ENCODE measurements around the gene ABCG1.

- no peak for TF ChIP-seq CTCF (IDR thresholded peaks at IDR 0.05)
- TF ChIP-seq POLR2A (IDR thresholded peaks at IDR 0.05) = no peak
- no peak for TF ChIP-seq EP300 (IDR thresholded peaks at IDR 0.05)
- no peak for TF ChIP-seq POLR2AphosphoS5 (IDR thresholded peaks at IDR 0.05)
Observed at GRCh38 chr21:42189431-42189830, 29.5 kb upstream of the ABCG1 start.

Data from suprapubic skin (tissue), 4 donors.